ENCODE results near the gene GPR55. TPM values are rescaled to one million over a fixed set of nuclear protein-coding genes. Genes with fewer than 3 reads are reported as not detected.

The GPR55 gene
- total and polyA plus RNA-seq, 2 of the 8 experiments (the other 6 are each of a cell fraction or from before 2014, with no cell fraction given), result not detected

- POLR2A ChIA-PET (ENCODE audit: partially characterized antibody), result interaction anchor here (0.6 to 3.7 kb wide), 9 partner anchors 9 to 175 kb away, joined by 3 to 15 read pairs (median 4); partner anchors contain the start of genes ITM2C and PSMD1
- Histone ChIP-seq H3K27ac (ENCODE audit: low read depth, low read length) (no peak overlapping the region), H3K27me3 (replicated peaks in 1 of 4; ENCODE audit: control insufficient read depth in 3 of 4, extremely low read depth in 1 of 4, insufficient read depth in 3 of 4, low read length in 3 of 4) (no peaks in the 10 kb centered on the region), H2AK5ac (ENCODE audit: low read depth, low read length) (no peak overlapping the region), H2AFZ (ENCODE audit: low read length) (no peak overlapping the region), H3K4ac (replicated peaks; ENCODE audit: insufficient read length, low read depth, low read length) (no peak overlapping the region), H3K4me3 (ENCODE audit: extremely low read depth in 1 of 4, insufficient read depth in 2 of 4, low read depth in 3 of 4, low read length in 4 of 4) (no peak overlapping the region), H2BK20ac (ENCODE audit: low read length) (no peak overlapping the region), H3K23ac (ENCODE audit: insufficient read length) (no peak overlapping the region), H2BK120ac (replicated peaks; ENCODE audit: low read depth, low read length) (no peak overlapping the region), H2BK15ac (ENCODE audit: low read length) (no peak overlapping the region), H2BK5ac (ENCODE audit: low read depth, low read length) (no peak overlapping the region), H4K20me1 (replicated peaks in 1 of 2; ENCODE audit: control insufficient read depth in 1 of 2, insufficient read depth in 2 of 2, low read length in 2 of 2) (peaks cover 7 to 11% of the 10 kb centered on the region in 2 experiments), H3K4me2 (ENCODE audit: insufficient read depth in 1 of 2, low read depth in 2 of 2, low read length in 2 of 2) (no peak overlapping the region), H2BK12ac (ENCODE audit: low read depth, low read length) (no peak overlapping the region), H3K9ac (replicated peaks in 1 of 4; ENCODE audit: extremely low read depth in 1 of 4, low read depth in 3 of 4, low read length in 3 of 4) (no peak overlapping the region), H4K91ac (replicated peaks; ENCODE audit: insufficient read length, low read length) (no peak overlapping the region), H3K23me2 (ENCODE audit: low read depth, low read length) (no peaks in the 10 kb centered on the region; the same call in 1 of the 2 replicates), H3K79me1 (ENCODE audit: low read depth, low read length) (no peaks in the 10 kb centered on the region; the same call in 1 of the 2 replicates), H3K18ac (ENCODE audit: extremely low read depth, low read length) (no peak overlapping the region), H3K9me3 (ENCODE audit: insufficient read depth in 2 of 2, low read depth in 1 of 2, low read length in 1 of 2) (no peaks in the 10 kb centered on the region), H4K8ac (ENCODE audit: extremely low read depth, insufficient read depth, low read length) (no peak overlapping the region), H3K56ac (replicated peaks; ENCODE audit: insufficient read length, low read depth, low read length) (no peak overlapping the region), H3K4me1 (replicated peaks in 1 of 4; ENCODE audit: control insufficient read depth in 3 of 4, insufficient read depth in 4 of 4, low read length in 3 of 4) (peaks cover 5 to 9% (median 7%) of the 10 kb centered on the region in 4 experiments), H3K14ac (ENCODE audit: insufficient read length) (no peak overlapping the region), H3K79me2 (ENCODE audit: control insufficient read depth in 1 of 2, insufficient read depth in 2 of 2, low read length in 2 of 2) (no peaks in the 10 kb centered on the region), H3K36me3 (ENCODE audit: control insufficient read depth in 2 of 4, insufficient read depth in 4 of 4, low read length in 3 of 4) (peaks cover 9 to 30% (median 26%) of the 10 kb centered on the region in 4 experiments), H4K5ac (ENCODE audit: insufficient read length, low read depth, low read length) (no peak overlapping the region)
- DNase-seq (ENCODE audit: low read depth in 1 of 2, low spot score in 2 of 2), result no peak
- WGBS, 2 experiments (ENCODE audit: extremely low coverage in 1 of 2, insufficient coverage in 1 of 2, insufficient read length in 1 of 2, insufficient replicate concordance in 2 of 2, low coverage in 1 of 2, low lambda C conversion rate in 2 of 2, missing lambda C conversion rate in 1 of 2), result 86% methylated on average over 7 of the region's 7 CpGs; no CpG with 5 or more reads in 1 of the 2 experiments
- no peak for FAIRE-seq
- CTCF ChIA-PET (ENCODE audit: partially characterized antibody), result interaction anchor here (0.9 to 2.6 kb wide), 4 partner anchors 10 to 33 kb away, joined by 3 to 10 read pairs (median 4); no protein-coding TSS in a partner anchor
- TF ChIP-seq ZNF274 (IDR thresholded peaks at IDR 0.05; ENCODE audit: borderline replicate concordance, extremely low read depth, low read length) (no peak), E2F6 (IDR thresholded peaks at IDR 0.05) (0 out of 2 replicates have a peak, but pooled peaks have one; percentile 14), SIX5 (IDR thresholded peaks at IDR 0.05; ENCODE audit: low read depth, low read length) (no peak)
Measured at GRCh38 chr2:230881840-230882239, 43.2 kb downstream of the GPR55 start.

Measured in H1 (cell line).